ENCODE results near the gene HECW1.
"Not testable (repeated sequence)": the region's sequence is repeated elsewhere in the genome, so short reads cannot be mapped to it uniquely, and the experiment has no call there.

The HECW1 gene

DNA sequence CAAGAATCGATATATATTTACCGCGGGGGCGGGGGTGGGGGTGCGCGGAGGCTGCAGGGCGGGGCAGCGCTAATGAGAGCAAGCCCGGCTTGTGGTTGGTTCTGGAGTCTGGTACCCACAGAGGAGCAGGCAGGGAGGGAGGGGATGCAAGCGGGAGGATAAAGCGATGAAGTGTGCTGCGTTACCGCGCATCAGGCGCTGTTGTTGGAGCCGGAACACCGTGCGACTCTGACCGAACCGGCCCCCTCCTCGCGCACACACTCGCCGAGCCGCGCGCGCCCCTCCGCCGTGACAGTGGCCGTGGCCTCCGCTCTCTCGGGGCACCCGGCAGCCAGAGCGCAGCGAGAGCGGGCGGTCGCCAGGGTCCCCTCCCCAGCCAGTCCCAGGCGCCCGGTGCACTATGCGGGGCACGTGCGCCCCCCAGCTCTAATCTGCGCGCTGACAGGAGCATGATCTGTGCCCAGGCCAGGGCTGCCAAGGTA lies at the start of gene HECW1:
Gene HECW1, plus strand, starts transcription at position 189 of the 482 bp plus-strand sequence. CDS start 131,259 bp downstream, outside the sequence.
- DNase-seq (ENCODE audit: low read depth in 2 of 2), result no peak

DNA sequence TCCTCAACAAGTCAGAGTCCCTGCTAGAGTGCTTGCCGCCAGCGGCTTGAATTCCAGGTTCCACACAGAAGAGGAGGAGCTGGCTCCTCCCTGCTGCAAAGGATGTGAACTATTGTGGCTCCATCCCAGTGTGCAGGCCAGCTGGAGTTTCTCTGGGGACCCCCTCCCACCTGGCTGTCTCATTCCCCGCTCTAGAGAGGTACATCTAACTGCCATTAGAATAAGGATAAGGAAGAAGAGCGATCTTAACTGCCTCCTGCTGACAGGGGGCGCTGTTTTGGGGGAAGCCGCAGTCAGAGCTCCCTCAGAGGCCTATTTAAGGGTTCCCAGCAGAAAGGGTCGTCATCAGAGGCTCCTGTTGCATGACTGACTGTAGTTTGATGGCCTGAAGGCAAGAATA lies 40.8 kb upstream of the HECW1 start:
- no peak for DNase-seq (ENCODE audit: low read depth in 2 of 2)

GRCh38 chr7:43072530-43072929 lies 39.9 kb upstream of the HECW1 start:
- no peak for DNase-seq (ENCODE audit: low read depth in 2 of 2)

GRCh38 chr7:43073811-43074210 lies 38.6 kb upstream of the HECW1 start:
- DNase-seq (ENCODE audit: low read depth in 2 of 2), result not testable (repeated sequence)

DNA sequence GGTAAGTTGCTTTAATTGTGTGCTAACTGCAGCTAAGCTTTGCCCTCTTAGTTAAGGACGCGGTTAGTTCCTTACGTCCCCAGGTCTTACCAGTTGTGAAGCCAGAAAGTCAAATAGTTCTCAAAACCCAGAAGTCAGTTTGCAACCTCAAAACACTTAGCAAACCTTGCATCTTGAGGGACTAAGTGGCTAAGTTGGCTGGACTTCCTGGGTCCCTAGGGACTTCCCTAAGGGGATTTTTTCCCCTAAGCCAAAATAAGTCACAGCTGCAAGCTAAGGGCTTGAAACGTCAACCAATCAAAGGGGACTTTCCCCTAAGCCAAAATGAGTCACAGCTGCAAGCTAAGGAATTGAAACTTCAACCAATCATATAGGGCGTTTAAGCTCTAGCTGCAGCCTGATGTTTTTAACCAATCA lies 36.2 kb upstream of the HECW1 start:
- DNase-seq (ENCODE audit: low read depth in 2 of 2), result no peak

DNA sequence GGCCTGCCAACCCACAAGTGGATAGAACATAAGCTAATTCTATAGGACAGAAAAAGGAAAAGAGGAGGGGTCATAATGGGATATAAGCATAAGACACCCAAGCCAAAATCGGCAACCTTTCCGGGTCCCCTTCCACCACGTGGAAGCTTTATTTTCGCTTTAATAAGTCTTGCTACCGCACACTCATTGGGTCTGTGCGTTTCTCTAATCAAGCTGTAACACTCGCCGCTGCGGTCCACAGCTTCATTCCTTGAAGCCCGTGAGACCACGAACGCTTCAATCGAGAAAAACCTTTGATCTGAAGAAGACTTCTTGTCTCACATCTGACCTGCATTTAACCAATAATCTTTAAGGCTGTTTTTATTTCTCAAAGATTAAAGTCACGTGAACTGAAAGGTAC lies 35.8 kb upstream of the HECW1 start:
- no peak for DNase-seq (ENCODE audit: low read depth in 2 of 2)

- no peak for DNase-seq (ENCODE audit: low read depth in 2 of 2)
Measured at GRCh38 chr7:43077285-43077684, 35.2 kb upstream of the HECW1 start.

DNA sequence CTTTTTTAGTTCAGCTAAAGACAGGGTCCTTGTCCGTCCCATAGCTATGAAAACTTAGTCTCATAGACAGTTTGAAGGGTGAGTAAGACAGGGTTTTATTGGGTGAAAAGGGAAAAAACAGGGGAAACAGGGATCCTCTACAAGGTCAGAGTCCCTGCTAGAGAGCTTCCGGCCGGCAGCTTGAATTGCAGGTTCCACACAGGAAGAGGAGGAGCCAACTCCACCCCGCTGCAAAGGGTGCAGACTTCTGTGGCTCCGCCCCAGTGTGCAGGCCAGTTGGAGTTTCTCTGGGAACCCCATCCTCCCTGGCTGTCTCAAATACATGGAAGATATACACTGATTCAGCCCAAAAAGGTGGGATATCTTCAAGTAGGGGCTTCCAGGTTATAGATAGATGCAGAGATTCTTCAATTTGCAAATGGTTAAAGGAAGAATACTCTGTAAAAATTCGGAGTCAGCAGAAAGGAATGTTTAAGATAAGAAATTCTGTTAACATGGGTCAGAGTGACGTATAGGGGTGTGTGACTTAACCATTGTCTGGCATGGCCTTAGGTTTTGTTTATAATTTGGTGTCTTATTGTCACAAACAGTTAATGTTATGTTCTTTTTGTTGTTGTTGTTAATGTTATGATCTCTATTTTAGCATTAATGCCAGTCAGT lies 34.6 kb upstream of the HECW1 start:
- DNase-seq (ENCODE audit: low read depth in 2 of 2), result no peak

DNA sequence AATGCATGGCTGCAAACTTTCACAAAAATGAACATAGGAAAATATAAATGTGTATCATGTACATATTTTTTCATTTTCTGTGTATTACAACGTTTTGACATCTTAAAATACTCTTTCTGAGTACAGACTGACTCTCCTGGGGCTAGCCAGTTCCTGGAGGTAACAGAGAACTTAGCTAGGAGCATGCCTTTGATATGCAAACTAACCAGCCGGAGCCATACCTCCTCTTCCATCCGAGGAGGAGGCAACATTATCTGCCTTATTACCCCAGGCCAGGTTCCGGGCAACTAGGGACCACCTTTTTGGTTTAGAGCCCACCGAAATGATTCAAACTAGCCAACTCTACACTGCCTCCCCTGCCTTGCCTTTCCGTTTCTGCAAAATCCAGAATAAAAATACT lies 33.7 kb upstream of the HECW1 start:
- DNase-seq (ENCODE audit: low read depth in 2 of 2), result no peak

GRCh38 chr7:43081603-43082002 lies 30.8 kb upstream of the HECW1 start:
- DNase-seq (ENCODE audit: low read depth in 2 of 2), result no peak

GRCh38 chr7:43083106-43083505 lies 29.3 kb upstream of the HECW1 start:
- DNase-seq (ENCODE audit: low read depth in 2 of 2), result no peak

DNA sequence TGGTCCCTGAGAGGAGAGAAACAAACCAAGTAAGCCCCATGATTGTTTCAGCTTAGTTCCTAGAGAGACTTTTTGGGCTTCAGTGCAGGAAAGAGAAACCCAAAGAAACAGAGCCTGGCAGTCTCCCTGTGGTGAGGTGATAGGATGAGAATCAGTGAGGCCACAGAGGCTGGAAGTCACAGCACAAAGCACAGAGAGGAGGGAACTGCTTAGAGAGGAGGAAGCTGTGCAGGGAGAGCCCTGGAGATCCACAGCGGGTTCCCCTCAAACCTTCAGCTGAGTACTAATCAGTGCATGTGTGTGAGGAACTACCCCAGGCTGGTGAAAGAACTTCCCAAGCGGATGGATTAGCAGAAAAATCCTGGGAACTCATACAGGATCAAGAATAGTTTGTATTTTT lies 27.4 kb upstream of the HECW1 start:
- DNase-seq (ENCODE audit: low read depth in 2 of 2), result no peak

GRCh38 chr7:43085992-43086391 lies 26.5 kb upstream of the HECW1 start:
- DNase-seq (ENCODE audit: low read depth in 2 of 2), result no peak

- DNase-seq (ENCODE audit: low read depth in 2 of 2), result no peak
Measured at GRCh38 chr7:43092819-43093218, 19.6 kb upstream of the HECW1 start.

DNA sequence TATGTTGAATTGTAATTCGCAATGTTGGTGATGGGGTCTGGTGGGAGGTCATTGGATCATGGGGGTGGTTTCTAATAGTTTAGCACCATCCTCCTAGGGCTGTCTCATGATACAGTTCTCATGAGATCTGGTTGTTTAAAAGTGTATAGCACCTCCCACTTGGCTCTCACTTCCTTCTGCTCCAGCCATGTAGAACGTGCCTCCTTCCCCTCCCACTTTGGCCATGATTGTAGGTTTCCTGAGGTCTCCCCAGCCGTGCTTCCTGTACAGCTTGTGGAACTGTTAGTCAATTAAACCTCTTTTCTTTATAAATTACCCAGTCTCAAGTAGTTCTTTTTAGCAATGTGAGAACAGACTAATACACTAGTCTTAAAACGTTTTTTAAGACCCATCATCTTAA lies 15.6 kb upstream of the HECW1 start:
- no peak for DNase-seq (ENCODE audit: low read depth in 2 of 2)

DNA sequence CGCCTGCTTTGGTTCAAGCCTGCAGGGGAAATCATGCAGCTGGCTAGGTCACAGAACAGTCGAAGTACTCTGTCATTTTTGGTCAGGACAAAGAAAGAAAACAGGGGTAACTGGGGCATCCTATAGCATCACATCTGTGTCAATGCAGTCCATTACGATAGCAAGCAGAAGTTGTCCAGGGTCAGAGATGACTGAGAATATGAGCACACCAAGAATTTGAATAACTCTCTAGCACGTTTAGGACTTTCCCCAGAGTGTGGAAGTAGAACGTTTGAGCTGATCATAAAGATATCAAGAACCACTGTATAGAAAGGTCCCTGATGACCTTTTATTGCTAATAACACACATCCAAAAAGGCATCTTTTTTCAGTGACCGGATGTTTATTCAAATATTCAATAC lies 12.7 kb upstream of the HECW1 start:
- no peak for DNase-seq (ENCODE audit: low read depth in 2 of 2)

- DNase-seq (ENCODE audit: low read depth in 2 of 2), result no peak
Measured at GRCh38 chr7:43104874-43105520, 7.5 kb upstream of the HECW1 start.

- no peak for DNase-seq (ENCODE audit: low read depth in 2 of 2)
Measured at GRCh38 chr7:43105521-43106120, 6.8 kb upstream of the HECW1 start.

DNA sequence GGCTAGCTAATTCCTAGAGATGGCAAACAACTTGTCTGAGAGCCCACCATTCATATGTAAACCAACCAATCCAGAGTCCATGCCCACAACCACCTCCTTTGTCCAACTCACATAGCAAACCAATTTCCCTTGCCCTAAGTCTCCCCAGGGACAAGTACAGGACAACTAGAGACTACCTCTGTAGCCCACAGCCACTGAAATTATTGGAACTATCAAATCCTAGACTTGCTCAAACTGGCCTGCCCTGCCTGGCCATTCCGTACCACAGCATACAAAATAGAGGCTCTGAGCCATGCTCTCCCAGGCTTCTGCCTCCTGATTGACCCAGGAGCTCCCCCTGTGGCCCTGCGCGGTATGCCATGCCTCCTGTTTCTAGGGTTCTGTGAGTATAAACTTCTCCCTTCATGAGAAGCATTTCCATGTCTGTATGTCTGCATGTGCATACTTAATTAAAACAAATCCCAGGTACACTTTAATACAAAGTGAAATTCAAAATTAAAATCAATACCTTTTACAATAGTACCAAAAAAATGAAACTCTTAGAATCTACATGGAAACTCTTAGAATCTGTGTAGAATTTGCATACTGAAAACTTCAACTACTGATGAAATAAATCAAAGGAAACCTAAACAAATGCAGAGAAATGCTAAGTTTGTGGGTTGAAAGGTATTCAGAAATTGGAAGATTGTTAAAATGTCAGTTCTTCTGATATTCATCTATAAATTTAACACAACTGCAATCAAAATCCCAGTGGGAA lies 4.0 kb upstream of the HECW1 start:
- DNase-seq (ENCODE audit: low read depth in 2 of 2), result no peak

DNA sequence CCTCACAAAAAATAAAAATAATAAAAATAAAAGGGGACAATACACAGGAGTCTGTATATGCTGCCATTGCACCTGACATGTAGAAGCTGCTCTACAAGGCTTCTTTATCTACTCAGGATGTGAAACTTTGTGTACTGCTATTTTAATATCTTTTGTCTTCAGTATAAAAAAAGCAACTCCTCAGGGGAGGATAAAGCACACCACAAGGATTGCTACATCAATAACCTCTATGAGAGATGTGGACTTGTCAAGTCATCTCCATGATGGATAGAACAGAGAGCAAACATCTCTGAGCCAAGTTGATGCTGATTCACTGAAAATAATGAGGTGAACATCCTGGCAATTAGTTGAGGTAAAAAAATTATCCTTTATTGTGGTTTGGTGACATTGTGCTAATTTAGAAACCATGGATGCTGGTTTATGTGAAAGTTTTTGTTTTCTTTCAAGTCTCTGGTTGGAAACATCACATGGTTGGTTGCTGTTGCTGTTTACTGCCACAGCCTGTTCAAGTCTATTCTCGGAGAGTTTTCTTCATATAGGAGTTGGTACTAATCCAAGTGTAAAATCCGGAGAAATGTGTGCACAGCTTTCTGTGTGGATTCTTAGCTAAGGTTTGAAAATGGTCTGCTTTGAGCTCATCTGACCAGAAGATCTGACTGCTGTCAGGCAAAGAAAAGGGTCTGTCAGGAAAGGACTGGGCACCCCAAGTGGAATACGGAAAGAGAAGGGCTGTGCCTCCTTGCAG lies 1.5 kb upstream of the HECW1 start:
- no peak for DNase-seq (ENCODE audit: low read depth in 2 of 2)

DNA sequence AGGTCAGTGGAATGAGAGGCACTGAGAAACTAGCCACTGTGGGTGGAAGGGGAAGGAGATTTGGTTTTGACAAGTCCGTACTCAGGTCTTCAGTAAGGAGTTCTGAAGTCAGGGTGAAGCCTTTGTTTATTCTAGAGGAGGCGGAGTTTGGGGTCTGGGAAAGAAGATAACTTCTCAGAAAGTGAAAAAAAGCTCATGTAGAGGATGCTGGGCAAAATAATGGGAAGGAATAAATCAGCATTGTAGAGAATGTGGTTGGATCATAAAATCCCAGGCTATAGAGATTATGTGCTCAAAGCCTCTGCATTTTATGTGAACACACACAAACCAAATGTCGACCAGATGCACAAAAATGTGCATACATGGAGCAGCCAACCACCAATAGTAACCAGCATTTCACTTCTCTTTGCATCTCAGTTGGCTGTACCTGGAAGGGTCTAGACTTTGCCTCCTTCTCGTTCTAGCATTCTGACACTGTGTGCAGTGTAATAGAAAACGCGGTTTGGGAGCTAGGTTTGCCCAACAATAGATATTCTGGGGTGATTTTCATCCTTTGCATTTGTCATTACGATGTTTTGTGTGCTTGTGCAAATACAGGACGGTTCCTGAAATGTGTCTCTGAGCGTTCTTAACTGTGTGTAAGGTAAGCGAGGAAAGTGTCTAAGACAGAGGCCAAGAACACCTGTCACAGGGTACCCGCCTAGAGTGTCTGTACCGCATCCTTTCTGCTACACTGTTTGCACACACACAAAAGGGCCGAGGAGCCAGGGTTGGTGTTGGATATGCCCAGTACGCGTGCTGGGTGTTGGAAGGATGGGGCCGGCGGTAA lies 603 bp upstream of the HECW1 start:
- no peak for DNase-seq (ENCODE audit: low read depth in 2 of 2)
